Breast epithelium (tissue), 3 donors: ENCODE results near the gene MEIOB.

Experiments
- POLR2A ChIP-seq: fragments of 450-650 bp; IDR thresholded peaks from one replicate; pipeline ENCODE4 v1.6.1; 2016; ENCODE audit warnings: antibody characterized with exemption, mild to moderate bottlenecking, moderate library complexity
- TF ChIP-seq, protein P1 (sequence below), 3 donors: fragments of 450-650 bp; IDR thresholded peaks; one replicate each; pipeline ENCODE4 v1.5.1; 2016 to 2017; ENCODE audit warnings: antibody characterized with exemption in 3 of 3, mild to moderate bottlenecking in 3 of 3, moderate library complexity in 3 of 3

DNA sequence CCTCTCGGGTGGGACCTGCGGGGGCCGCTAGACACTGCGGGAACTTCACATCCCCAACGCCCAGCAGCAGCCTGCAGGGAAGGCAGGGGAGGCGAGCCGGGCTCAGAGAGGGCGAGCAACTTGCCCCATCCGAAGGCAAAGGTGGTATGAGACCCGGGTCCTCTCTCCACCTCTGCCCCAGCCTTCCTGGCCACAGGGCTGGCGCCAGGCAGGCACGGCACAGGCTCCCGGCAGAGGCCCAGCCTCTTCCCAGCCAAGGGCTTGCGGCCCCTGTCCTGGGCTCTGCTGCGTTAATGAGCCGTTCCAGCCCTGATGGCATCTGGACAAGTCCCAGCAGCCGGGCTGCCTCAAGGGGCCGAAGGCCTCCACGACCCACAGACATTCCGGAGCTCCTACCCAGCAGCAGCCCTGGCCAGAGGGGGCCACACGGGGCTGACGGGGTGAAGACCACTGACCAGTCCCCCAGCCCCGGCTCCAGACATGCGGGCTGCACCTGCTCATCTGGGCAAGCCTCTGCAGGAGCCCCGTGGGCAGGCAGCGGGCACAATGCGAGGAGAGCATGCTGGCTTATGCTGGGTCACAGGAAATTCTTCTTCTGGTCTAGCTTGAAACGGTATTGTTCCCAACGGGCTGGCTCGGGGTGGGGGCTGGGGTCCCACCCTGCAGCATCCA, 47.5 kb upstream of the MEIOB start:
- TF ChIP-seq, protein P1, sequence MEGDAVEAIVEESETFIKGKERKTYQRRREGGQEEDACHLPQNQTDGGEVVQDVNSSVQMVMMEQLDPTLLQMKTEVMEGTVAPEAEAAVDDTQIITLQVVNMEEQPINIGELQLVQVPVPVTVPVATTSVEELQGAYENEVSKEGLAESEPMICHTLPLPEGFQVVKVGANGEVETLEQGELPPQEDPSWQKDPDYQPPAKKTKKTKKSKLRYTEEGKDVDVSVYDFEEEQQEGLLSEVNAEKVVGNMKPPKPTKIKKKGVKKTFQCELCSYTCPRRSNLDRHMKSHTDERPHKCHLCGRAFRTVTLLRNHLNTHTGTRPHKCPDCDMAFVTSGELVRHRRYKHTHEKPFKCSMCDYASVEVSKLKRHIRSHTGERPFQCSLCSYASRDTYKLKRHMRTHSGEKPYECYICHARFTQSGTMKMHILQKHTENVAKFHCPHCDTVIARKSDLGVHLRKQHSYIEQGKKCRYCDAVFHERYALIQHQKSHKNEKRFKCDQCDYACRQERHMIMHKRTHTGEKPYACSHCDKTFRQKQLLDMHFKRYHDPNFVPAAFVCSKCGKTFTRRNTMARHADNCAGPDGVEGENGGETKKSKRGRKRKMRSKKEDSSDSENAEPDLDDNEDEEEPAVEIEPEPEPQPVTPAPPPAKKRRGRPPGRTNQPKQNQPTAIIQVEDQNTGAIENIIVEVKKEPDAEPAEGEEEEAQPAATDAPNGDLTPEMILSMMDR (IDR thresholded peaks at IDR 0.05): no peak
- TF ChIP-seq POLR2A: no peak
